ENCODE data around the gene SPSB1. TPM values are rescaled to one million over a fixed set of nuclear protein-coding genes. Genes with fewer than 3 reads are reported as not detected.

The SPSB1 gene
- total and polyA plus RNA-seq, 10 of the 15 experiments (the other 5 are each of a cell fraction or from before 2014, with no cell fraction given), result 0.02 to 2.0 (median 0.90) TPM; not detected in 1

GRCh38 chr1:9356021-9356420 lies 63.3 kb downstream of the SPSB1 start (continued):
- TF ChIP-seq RUNX3 (IDR thresholded peaks at IDR 0.05; ENCODE audit: low read length) (no peak), FOXK2 (IDR thresholded peaks at IDR 0.05) (no peak)

GRCh38 chr1:9356829-9357466 lies 64.3 kb downstream of the SPSB1 start:
- H3K4me2 ChIP-seq (ENCODE audit: control insufficient read depth, insufficient read depth), result no peak overlapping the region
- ChIA-PET SMC1A (ENCODE audit: uncharacterized antibody, unreplicated experiment) (no interaction called here), RAD21 (ENCODE audit: unreplicated experiment) (no interaction called here), POLR2A (no interaction called here), CTCF (no interaction called here)
- in situ Hi-C loops (cut with MboI), result no loop called here
- no TSS peak for BruUV-seq (replicated peaks)
- intact Hi-C loops (cut with micrococcal nuclease; ENCODE audit: unreplicated experiment), result no loop called here
- no peaks in the 10 kb centered on the region for H3K79me2 ChIP-seq (ENCODE audit: control insufficient read depth, insufficient read depth, low read length)
- no peaks in the 10 kb centered on the region for H3K9me3 ChIP-seq (replicated peaks; ENCODE audit: control insufficient read depth, insufficient read depth, low read length)
- ATAC-seq, result no peak
- DNase-seq (ENCODE audit: low read depth, low spot score), result no peak
- no peak for FAIRE-seq
- H2AFZ ChIP-seq (ENCODE audit: control insufficient read depth, low read depth, low read length), result no peak overlapping the region
- H4K20me1 ChIP-seq (ENCODE audit: control insufficient read depth, insufficient read depth), result no peaks in the 10 kb centered on the region
- no peaks in the 10 kb centered on the region for H3K36me3 ChIP-seq (ENCODE audit: control insufficient read depth in 2 of 2, insufficient read depth in 2 of 2, low read length in 1 of 2)
- no peaks in the 10 kb centered on the region for H3K27me3 ChIP-seq (replicated peaks in 1 of 2; ENCODE audit: control insufficient read depth in 2 of 2, insufficient read depth in 2 of 2, low read length in 1 of 2)
- WGBS (ENCODE audit: insufficient coverage, insufficient replicate concordance, low lambda C conversion rate, missing lambda C conversion rate), result 81% methylated on average over 2 of the region's 2 CpGs
- H3K4me3 ChIP-seq, result no peak overlapping the region
- TF ChIP-seq NR2C1 (IDR thresholded peaks at IDR 0.05) (no peak), RELB (IDR thresholded peaks at IDR 0.05; ENCODE audit: low read depth) (no peak), IKZF1 (conservative IDR thresholded peaks at IDR 0.05) (no peak), BACH1 (IDR thresholded peaks at IDR 0.05; ENCODE audit: borderline replicate concordance) (no peak), SPI1 (IDR thresholded peaks at IDR 0.05; ENCODE audit: borderline replicate concordance, insufficient read depth, low read depth, low read length) (no peak), MYC (IDR thresholded peaks at IDR 0.05; ENCODE audit: insufficient read depth, insufficient read length, insufficient replicate concordance, low read length, severe bottlenecking) (no peak), POLR2A (IDR thresholded peaks at IDR 0.05; ENCODE audit: low read depth, low read length) (no peak), EED (IDR thresholded peaks at IDR 0.05; ENCODE audit: low read depth) (no peak), E2F4 (IDR thresholded peaks at IDR 0.05; ENCODE audit: low read depth, low read length) (no peak), WRNIP1 (IDR thresholded peaks at IDR 0.05; ENCODE audit: borderline replicate concordance, low read depth, low read length) (no peak), EP300 (IDR thresholded peaks at IDR 0.05; ENCODE audit: borderline replicate concordance in 1 of 2, control insufficient read depth in 1 of 2, low read depth in 2 of 2, low read length in 2 of 2) (no peak), ATF3 (IDR thresholded peaks at IDR 0.05; ENCODE audit: borderline replicate concordance, extremely low read depth, low read depth, low read length) (no peak), TCF7 (IDR thresholded peaks at IDR 0.05; ENCODE audit: borderline replicate concordance) (no peak), HDGF (IDR thresholded peaks at IDR 0.05) (no peak), NFYB (IDR thresholded peaks at IDR 0.05; ENCODE audit: insufficient read depth, low read depth, low read length) (no peak), FOXK2 (IDR thresholded peaks at IDR 0.05) (no peak), GABPA (IDR thresholded peaks at IDR 0.05; ENCODE audit: low read depth) (no peak)
- H3K9ac ChIP-seq (ENCODE audit: control insufficient read depth, insufficient read depth, low read length), result no peak overlapping the region
- H3K4me1 ChIP-seq (ENCODE audit: control insufficient read depth, insufficient read depth, low read length), result no peaks in the 10 kb centered on the region
- no peak overlapping the region for H3K27ac ChIP-seq (ENCODE audit: control insufficient read depth, insufficient read depth)

All from GM12878 (cell line).